Stomach (tissue), 9 donors: Measurements from ENCODE around the gene ARHGAP15. TPM values are rescaled to one million over a fixed set of nuclear protein-coding genes. Genes with fewer than 3 reads are reported as not detected.

Experiments
- DNase-seq, 2 donors: peaks; one replicate each; pipeline versions ENCODE4 v3.0.0 to v3.0.0-alpha.2; 2013 to 2019
- H3K27ac ChIP-seq, 5 donors: fragments of 200-600 bp in 4 of 5; sonication (generic) in 4 of 5; one replicate each; pipeline ENCODE4 v1.5.1; 2013 to 2019; ENCODE audit warnings: mild to moderate bottlenecking in 1 of 5, moderate library complexity in 1 of 5
- H3K27me3 ChIP-seq, 3 donors: fragments of 200-600 bp; sonication (generic); one replicate each; pipeline ENCODE4 v1.5.1; 2017 to 2019; ENCODE audit warnings: mixed run types in 1 of 3
- H3K36me3 ChIP-seq, 4 donors: fragments of 200-600 bp; sonication (generic); 1 replicate in 3 of 4; 2 replicates in 1 of 4; pipeline ENCODE4 v1.5.1; 2016 to 2019
- H3K4me1 ChIP-seq, 4 donors: fragments of 200-600 bp; sonication (generic); one replicate each; pipeline ENCODE4 v1.5.1; 2016 to 2019
- H3K4me3 ChIP-seq, 4 donors: fragments of 200-600 bp; sonication (generic) in 3 of 4; one replicate each; pipeline ENCODE4 v1.5.1; 2016 to 2019; ENCODE audit warnings: mild to moderate bottlenecking in 1 of 4
- H3K9me3 ChIP-seq, 4 donors: fragments of 200-600 bp; sonication (generic); one replicate each; pipeline ENCODE4 v1.5.1; 2016 to 2019
- CTCF ChIP-seq, 7 experiments: fragments of 450-650 bp in 4 of 7; fragments of 200-600 bp in 3 of 7; sonication (generic) in 3 of 7; IDR thresholded peaks; one replicate each; pipeline ENCODE4 v1.5.1; 2016 to 2019; ENCODE audit warnings: antibody characterized with exemption in 7 of 7, control low read depth in 2 of 7, mild to moderate bottlenecking in 1 of 7
- EP300 ChIP-seq: sonication (generic); formaldehyde crosslinking; IDR thresholded peaks from one replicate; pipeline ENCODE4 v1.6.1; 2017; ENCODE audit warnings: antibody characterized with exemption
- POLR2A ChIP-seq, 4 donors: fragments of 450-650 bp; IDR thresholded peaks; one replicate each; pipeline ENCODE4 v1.6.1; 2016; ENCODE audit warnings: antibody characterized with exemption in 4 of 4, control low read depth in 2 of 4, mild to moderate bottlenecking in 1 of 4, moderate library complexity in 1 of 4
- POLR2AphosphoS5 ChIP-seq, 3 donors: sonication (generic); formaldehyde crosslinking; IDR thresholded peaks; one replicate each; pipeline ENCODE4 v1.6.1; 2016; ENCODE audit warnings: antibody characterized with exemption in 3 of 3
- WGBS, 5 donors: extraction: QIAGEN DNeasy Blood & Tissue Kit in 3 of 5; methylation state at CpG; one replicate each; pipeline versions ENCODE4 v1.1.5 to v1.1.7; 2013 to 2018; 5-methylcytosine and 5-hydroxymethylcytosine counted together
- intact Hi-C: fragments of 100-400 bp; cut with DNase I; formaldehyde crosslinking; loops from one replicate; pipeline ENCODE4 v1.15.1; 2023; ENCODE audit warnings: low total_unique reads
- polyA plus RNA-seq, 3 donors: library from polyadenylated mRNA; stranded (reverse); fragments of 200-250 nt; gene quantifications; one replicate each; pipeline ENCODE4 v1.2.3, GENCODE V29; 2013
- total RNA-seq, 5 donors: library from RNA; depleted of rRNA; stranded (reverse); fragments of >200 nt; gene quantifications; one replicate each; pipeline versions ENCODE4 v1.1.0 to v1.2.3, GENCODE V29; 2014 to 2016
- donor health status: healthy with polysubstance abuse.
- donor health status: Bipolar disorder and iron deficiency.
- donor health status: healthy.

Gene ARHGAP15
- total and polyA plus RNA-seq, 8 donors, result 1.8 to 66.3 (median 6.8) TPM; not detected in 1

- Histone ChIP-seq H3K4me3 (no peak overlapping the region), H3K27me3 (no peaks in the 10 kb centered on the region), H3K9me3 (no peaks in the 10 kb centered on the region), H3K4me1 (peaks cover 0 to 56% (median 38%) of the 10 kb centered on the region in 4 donors), H3K36me3 (no peaks in the 10 kb centered on the region), H3K27ac (peak overlapping the region in 3 of 5 donors; percentile 1 to 48 (median 9))
- DNase-seq, result peak in 1 of 2 donors; percentile 49
- 21 to 40% (median 33%) methylated on average over 6 of the region's 6 CpGs for WGBS, 5 donors
- intact Hi-C loops, result no loop called here
- TF ChIP-seq POLR2A (IDR thresholded peaks at IDR 0.05) (no peak), CTCF (IDR thresholded peaks at IDR 0.05) (no peak), POLR2AphosphoS5 (IDR thresholded peaks at IDR 0.05) (no peak), EP300 (no peak)
These were observed 576.0 kb downstream of the ARHGAP15 start for GRCh38 chr2:143705108-143705707.

- no peak overlapping the region for H3K4me3 ChIP-seq
- WGBS, 5 donors, result 50 to 63% (median 53%) methylated on average over 3 of the region's 3 CpGs
- intact Hi-C loops, result no loop called here
- H3K4me1 ChIP-seq, result peaks cover 0 to 56% (median 38%) of the 10 kb centered on the region in 4 donors
- no peaks in the 10 kb centered on the region for H3K27me3 ChIP-seq
- TF ChIP-seq EP300, result no peak
- TF ChIP-seq POLR2A (IDR thresholded peaks at IDR 0.05), result no peak
- TF ChIP-seq POLR2AphosphoS5 (IDR thresholded peaks at IDR 0.05), result no peak
- no peak for TF ChIP-seq CTCF (IDR thresholded peaks at IDR 0.05)
- peak overlapping the region in 1 of 5 donors; percentile 48 for H3K27ac ChIP-seq
- H3K9me3 ChIP-seq, result peaks cover 0 to 2% (median 0%) of the 10 kb centered on the region in 4 donors
- no peaks in the 10 kb centered on the region for H3K36me3 ChIP-seq
- DNase-seq, result peak in 1 of 2 donors; percentile 47
These were observed 577.1 kb downstream of the ARHGAP15 start for GRCh38 chr2:143706354-143706753.

- H3K4me3 ChIP-seq, result no peak overlapping the region
- peak in 1 of 2 donors; percentile 28 for DNase-seq
- H3K36me3 ChIP-seq, result no peaks in the 10 kb centered on the region
- TF ChIP-seq POLR2AphosphoS5 (IDR thresholded peaks at IDR 0.05) (peak in 2 of 3 donors; percentile 69 to 83), CTCF (IDR thresholded peaks at IDR 0.05) (no peak)
- peaks cover 0 to 56% (median 38%) of the 10 kb centered on the region in 4 donors for H3K4me1 ChIP-seq
- peak overlapping the region in 2 of 5 donors; percentile 30 to 62 for H3K27ac ChIP-seq
- intact Hi-C loops, result no loop called here
- peaks cover 0 to 6% (median 0%) of the 10 kb centered on the region in 4 donors for H3K9me3 ChIP-seq
- H3K27me3 ChIP-seq, result no peaks in the 10 kb centered on the region
These were observed 579.5 kb downstream of the ARHGAP15 start for GRCh38 chr2:143708682-143709081.

- no peak for TF ChIP-seq EP300
- intact Hi-C loops, result no loop called here
- 92 to 95% (median 94%) methylated on average over 4 of the region's 4 CpGs for WGBS, 5 donors
- H3K36me3 ChIP-seq, result no peaks in the 10 kb centered on the region
- no peak for DNase-seq
- no peak overlapping the region for H3K4me3 ChIP-seq
- H3K27me3 ChIP-seq, result no peaks in the 10 kb centered on the region
- no peak overlapping the region for H3K27ac ChIP-seq
- H3K9me3 ChIP-seq, result peaks cover 0 to 6% (median 0%) of the 10 kb centered on the region in 4 donors
- peaks cover 0 to 45% (median 28%) of the 10 kb centered on the region in 4 donors for H3K4me1 ChIP-seq
These were observed 581.0 kb downstream of the ARHGAP15 start for GRCh38 chr2:143710196-143710595.

GRCh38 chr2:143710879-143711278 is 581.7 kb downstream of the ARHGAP15 start:
- TF ChIP-seq POLR2A (IDR thresholded peaks at IDR 0.05), result no peak
- no peaks in the 10 kb centered on the region for H3K36me3 ChIP-seq
- no peak overlapping the region for H3K4me3 ChIP-seq
- intact Hi-C loops, result no loop called here
- WGBS, 5 donors, result 87 to 95% (median 93%) methylated on average over 2 of the region's 2 CpGs
- no peak for DNase-seq
- no peaks in the 10 kb centered on the region for H3K27me3 ChIP-seq
- peaks cover 0 to 41% (median 24%) of the 10 kb centered on the region in 4 donors for H3K4me1 ChIP-seq
- peaks cover 0 to 6% (median 0%) of the 10 kb centered on the region in 4 donors for H3K9me3 ChIP-seq
- no peak overlapping the region for H3K27ac ChIP-seq
